ENCODE data around the gene CTAGE6. TPM values are rescaled to one million over a fixed set of nuclear protein-coding genes. Genes with fewer than 3 reads are reported as not detected.
"Not testable (repeated sequence)": the region's sequence is repeated elsewhere in the genome, so short reads cannot be mapped to it uniquely, and the experiment has no call there.

Gene CTAGE6
- total RNA-seq, 2 donors from 2014 or later = 0.93 to 3.1 TPM

DNA sequence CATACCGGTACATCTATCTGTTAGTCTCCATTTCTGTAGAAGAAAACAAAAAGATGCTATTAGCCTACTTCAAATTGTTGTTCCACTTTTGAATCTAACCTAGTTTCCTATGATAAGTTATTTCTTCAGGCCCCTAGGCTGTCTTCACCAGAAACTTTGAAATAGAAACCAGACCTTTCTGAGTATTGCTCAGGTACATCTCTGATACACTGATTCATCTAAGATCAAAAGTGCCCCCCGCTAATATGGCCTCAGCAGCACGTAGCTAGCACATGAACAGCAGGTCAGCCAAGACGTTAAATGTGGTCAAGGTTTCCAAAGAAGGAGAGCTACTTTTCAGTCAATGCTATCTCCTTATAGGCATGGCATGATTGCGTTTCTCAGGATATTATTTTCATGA is 23.6 kb downstream of the CTAGE6 start:
- DNase-seq (ENCODE audit: low spot score in 2 of 2) = no peak
- ATAC-seq = peak; percentile 64 to 70
- peaks cover 0 to 17% of the 10 kb centered on the region in 2 donors for H3K36me3 Mint-ChIP-seq
- H3K9me3 Mint-ChIP-seq = no peaks in the 10 kb centered on the region
- H3K27ac Mint-ChIP-seq = no peak overlapping the region

- ATAC-seq (no peak), DNase-seq (ENCODE audit: low spot score in 2 of 2) (no peak)
- peaks cover 0 to 21% of the 10 kb centered on the region in 2 donors for H3K36me3 Mint-ChIP-seq
- H3K9me3 Mint-ChIP-seq = no peaks in the 10 kb centered on the region
- no peak overlapping the region for H3K27ac Mint-ChIP-seq
Measured at GRCh38 chr7:143728333-143728862, 29.1 kb downstream of the CTAGE6 start.

- DNase-seq (ENCODE audit: low spot score in 2 of 2); H3K27ac Mint-ChIP-seq; H3K9me3 Mint-ChIP-seq: not testable (repeated sequence)
- ATAC-seq = peak in 1 of 2 donors; percentile 67
- H3K36me3 Mint-ChIP-seq = peaks cover 0 to 19% of the 10 kb centered on the region in 2 donors
Measured at GRCh38 chr7:143727561-143727960, 29.9 kb downstream of the CTAGE6 start.

DNA sequence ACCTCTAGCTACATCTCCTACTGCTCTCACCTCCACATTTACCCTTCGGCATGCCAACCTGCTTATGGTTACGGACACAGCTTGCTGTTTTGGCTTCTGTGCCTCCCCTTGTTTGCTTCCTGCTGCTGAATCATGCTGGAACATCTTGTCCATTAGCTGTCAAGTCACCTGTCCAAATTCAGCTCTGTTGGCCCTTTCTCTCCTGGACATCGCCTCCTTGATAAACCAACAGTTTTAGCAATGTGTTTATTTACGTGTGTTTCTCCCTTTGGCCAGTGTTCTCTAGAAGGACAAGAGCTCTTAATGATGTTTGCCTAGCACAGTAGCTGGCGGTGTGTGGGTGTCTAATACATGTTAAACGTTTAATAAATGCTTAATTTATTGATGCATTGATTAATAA is 31.4 kb downstream of the CTAGE6 start:
- not testable (repeated sequence) for H3K27ac Mint-ChIP-seq; H3K9me3 Mint-ChIP-seq; DNase-seq (ENCODE audit: low spot score in 2 of 2); ATAC-seq
- H3K36me3 Mint-ChIP-seq = peaks cover 0 to 19% of the 10 kb centered on the region in 2 donors

GRCh38 chr7:143720335-143720734 is 37.2 kb downstream of the CTAGE6 start:
- H3K36me3 Mint-ChIP-seq; ATAC-seq; H3K9me3 Mint-ChIP-seq; H3K27ac Mint-ChIP-seq; DNase-seq (ENCODE audit: low spot score in 2 of 2): not testable (repeated sequence)

DNA sequence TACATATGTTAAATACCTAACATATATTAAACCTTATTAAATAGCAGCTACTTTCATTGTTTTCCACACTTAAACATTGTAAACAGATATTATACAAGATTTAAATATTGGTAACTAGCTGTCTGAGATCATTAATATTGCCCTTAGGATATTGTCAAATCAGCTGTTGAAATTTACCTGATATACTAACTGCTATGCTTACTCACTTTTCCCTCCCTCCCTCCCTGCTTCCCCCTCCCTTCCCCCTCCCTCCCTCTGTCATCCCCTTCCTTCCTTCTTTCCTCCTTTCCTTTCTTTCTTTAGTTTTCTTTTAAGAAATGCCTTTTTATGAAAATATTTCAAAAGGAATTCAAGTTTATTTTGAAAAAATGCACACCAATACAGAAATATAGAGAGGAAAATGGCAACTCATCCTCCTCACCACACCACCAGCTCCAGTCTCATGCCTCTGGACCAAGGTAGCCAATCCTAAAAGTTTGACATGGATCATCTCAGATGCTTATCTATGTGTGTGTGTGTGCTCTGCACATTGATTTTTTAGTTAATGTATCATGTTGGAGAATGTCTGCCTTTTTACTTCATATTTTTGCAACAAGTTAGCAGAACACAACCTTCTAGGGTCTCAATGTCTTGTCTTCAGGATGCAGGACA is 41.8 kb downstream of the CTAGE6 start:
- not testable (repeated sequence) for H3K36me3 Mint-ChIP-seq; DNase-seq (ENCODE audit: low spot score in 2 of 2); H3K27ac Mint-ChIP-seq; H3K9me3 Mint-ChIP-seq
- ATAC-seq = peak in 1 of 2 donors; percentile 34

DNA sequence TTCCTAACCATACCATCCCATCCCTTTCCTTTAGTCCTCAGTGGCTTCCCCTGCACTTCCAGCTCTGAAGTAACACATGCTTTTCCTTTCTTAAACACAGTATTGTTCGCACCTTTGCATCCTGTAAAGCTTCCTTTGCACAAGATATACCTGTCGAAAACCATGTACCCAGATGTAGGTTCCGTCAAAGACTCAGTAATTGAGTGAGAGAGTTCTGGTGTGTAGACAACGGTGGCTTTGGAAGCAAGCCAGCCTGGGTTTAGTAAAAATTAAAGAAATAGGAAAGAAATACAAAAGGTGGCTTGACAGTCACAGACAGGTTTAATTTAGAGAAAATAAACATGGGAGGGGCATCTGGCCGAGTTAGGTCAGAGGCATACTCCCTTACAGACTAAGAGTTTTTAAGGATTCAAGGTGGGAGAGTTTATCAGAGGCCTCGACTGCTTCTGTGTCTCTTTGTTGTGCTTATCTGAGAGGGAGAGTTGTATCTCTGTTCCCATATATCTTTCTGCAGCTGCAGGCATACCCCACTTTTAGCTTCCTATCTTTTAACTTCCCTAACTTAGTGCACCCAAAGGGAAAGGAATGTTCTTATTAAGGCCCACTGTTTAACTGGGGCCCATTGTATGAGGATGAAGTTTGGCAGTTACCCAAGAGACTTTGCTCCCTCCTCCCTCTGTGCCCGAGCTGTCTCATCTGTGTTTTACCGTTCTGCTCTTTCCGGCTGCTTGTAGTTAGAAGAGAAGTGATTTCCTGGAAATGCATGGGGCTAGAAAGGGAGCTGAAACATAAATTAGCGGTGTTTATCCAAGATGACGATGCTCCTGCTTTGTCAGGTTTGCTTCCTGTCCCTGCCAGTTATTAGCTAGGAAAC is 42.7 kb downstream of the CTAGE6 start:
- H3K36me3 Mint-ChIP-seq; H3K9me3 Mint-ChIP-seq; DNase-seq (ENCODE audit: low spot score in 2 of 2); H3K27ac Mint-ChIP-seq: not testable (repeated sequence)
- peak; percentile 75 to 78 for ATAC-seq

DNA sequence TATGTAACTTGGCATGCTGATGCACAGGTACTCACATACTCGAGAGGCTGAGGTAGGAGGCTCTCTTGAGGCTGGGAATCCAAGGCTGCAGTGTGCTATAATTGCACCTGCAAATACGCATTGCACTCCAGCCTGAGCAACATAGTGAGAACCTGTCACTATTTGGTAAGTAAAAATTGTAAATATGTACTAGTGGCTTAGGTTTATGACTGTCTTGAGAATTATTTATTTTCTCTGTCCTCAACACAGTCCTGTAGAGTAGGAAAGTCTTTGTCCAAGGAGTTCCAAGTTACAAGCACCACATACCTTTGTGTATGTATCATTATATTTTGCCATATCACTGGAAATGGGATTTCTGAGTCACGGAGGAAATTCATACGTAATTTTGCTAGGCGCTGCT is 45.1 kb downstream of the CTAGE6 start:
- not testable (repeated sequence) for DNase-seq (ENCODE audit: low spot score in 2 of 2); H3K27ac Mint-ChIP-seq; H3K9me3 Mint-ChIP-seq; H3K36me3 Mint-ChIP-seq; ATAC-seq

DNA sequence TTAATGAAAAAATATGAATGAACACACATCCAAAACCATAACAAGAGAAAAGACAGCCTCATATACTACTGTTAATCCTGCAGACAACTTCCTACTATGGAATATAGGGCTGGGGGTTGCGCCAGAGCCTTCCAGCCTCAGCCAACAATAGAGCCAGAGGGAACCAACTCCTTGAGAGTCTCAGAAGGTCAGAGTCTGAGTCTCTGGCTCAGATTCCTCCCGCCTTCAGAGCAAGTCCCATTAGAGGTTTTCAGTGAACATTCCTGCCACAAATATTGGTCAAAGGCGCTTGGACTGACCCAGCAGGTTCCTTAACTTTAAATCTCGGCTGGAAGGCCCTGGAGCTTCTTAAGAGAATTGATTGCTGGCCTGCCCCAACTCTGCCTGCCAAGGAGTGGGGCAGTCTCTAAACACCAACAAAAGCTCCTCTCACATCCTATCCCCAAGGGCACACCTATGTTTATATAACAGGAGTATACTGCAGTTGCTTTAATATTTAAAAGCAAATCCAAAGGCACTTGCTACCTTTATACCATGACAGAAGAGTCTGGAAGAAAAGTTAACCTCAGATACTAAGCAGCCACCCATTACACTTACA is 45.7 kb downstream of the CTAGE6 start:
- DNase-seq (ENCODE audit: low spot score in 2 of 2); ATAC-seq; H3K27ac Mint-ChIP-seq; H3K36me3 Mint-ChIP-seq; H3K9me3 Mint-ChIP-seq: not testable (repeated sequence)

DNA sequence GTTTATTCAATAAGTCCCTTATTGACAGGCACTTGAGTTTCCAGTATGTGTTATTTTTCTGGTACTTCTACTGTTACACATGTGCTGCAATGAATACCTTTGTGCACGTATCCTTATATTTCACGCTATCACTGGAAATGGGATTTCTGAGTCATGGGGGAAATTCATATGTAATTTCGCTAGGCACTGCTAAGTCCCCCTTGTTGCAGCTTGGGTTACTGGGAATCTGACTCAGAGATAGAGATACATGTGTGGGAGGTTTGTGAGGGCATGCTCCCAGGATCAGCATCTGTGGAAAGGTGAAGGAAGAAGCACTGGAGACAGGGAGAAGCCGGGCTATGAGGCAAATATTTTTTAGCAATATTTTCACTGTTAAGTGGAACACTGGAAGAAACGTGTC is 47.6 kb downstream of the CTAGE6 start:
- DNase-seq (ENCODE audit: low spot score in 2 of 2); H3K36me3 Mint-ChIP-seq; H3K27ac Mint-ChIP-seq; H3K9me3 Mint-ChIP-seq: not testable (repeated sequence)
- peak; percentile 28 to 83 for ATAC-seq

Other genes with a start within 250 kb of the CTAGE6 start
- 1 to 10 TPM in 1 of 2 donors, not detected in 1; 2.1 TPM for gene CTAGE15, start 185.9 kb downstream of the CTAGE6 start, total RNA-seq
- 10 to 100 TPM in 1 of 2 donors, 1 to 10 TPM in 1; 9.8 to 73.2 TPM for gene TCAF2, start 136.7 kb downstream of the CTAGE6 start, total RNA-seq
- 10 to 100 TPM; 19.9 to 23.0 TPM for gene TCAF1, start 144.5 kb upstream of the CTAGE6 start, total RNA-seq
- not detected for gene OR2F2, start 177.5 kb upstream of the CTAGE6 start, total RNA-seq
- gene OR2F1, start 197.1 kb upstream of the CTAGE6 start, total RNA-seq = not detected
- not detected for gene OR6B1, start 242.6 kb upstream of the CTAGE6 start, total RNA-seq